Endothelial cell (in vitro differentiated cells): ENCODE measurements around the gene SEPTIN5. TPM values are rescaled to one million over a fixed set of nuclear protein-coding genes. Genes with fewer than 3 reads are reported as not detected.
A peak's percentile ranks its signal among the peaks of the same experiment; 100 is the strongest.

Experiments
- DNase-seq: peaks from one replicate; pipeline ENCODE4 v3.0.0; 2021; ENCODE audit warnings: low spot score
- H3K27ac Mint-ChIP-seq: one replicate; pipeline ENCODE4 v1.8.0; 2021; ENCODE audit warnings: mixed read lengths, inconsistent platforms; ENCODE audit not compliant: unreplicated experiment
- H3K27me3 Mint-ChIP-seq: one replicate; pipeline ENCODE4 v1.8.0; 2021; ENCODE audit warnings: mild to moderate bottlenecking, moderate library complexity, mixed read lengths, inconsistent platforms; ENCODE audit not compliant: unreplicated experiment
- H3K36me3 Mint-ChIP-seq: one replicate; pipeline ENCODE4 v1.8.0; 2021; ENCODE audit warnings: mild to moderate bottlenecking, low read depth, mixed read lengths, inconsistent platforms; ENCODE audit not compliant: unreplicated experiment
- H3K4me1 Mint-ChIP-seq: one replicate; pipeline ENCODE4 v1.8.0; 2021; ENCODE audit warnings: mild to moderate bottlenecking, mixed read lengths, inconsistent platforms; ENCODE audit not compliant: unreplicated experiment
- H3K4me3 Mint-ChIP-seq: one replicate; pipeline ENCODE4 v1.8.0; 2021; ENCODE audit warnings: mild to moderate bottlenecking, mixed read lengths, inconsistent platforms; ENCODE audit not compliant: unreplicated experiment
- H3K9me3 Mint-ChIP-seq: one replicate; pipeline ENCODE4 v1.8.0; 2021; ENCODE audit warnings: mixed read lengths, inconsistent platforms; ENCODE audit not compliant: unreplicated experiment
- long read RNA-seq: library from polyadenylated mRNA; unstranded; transcript quantifications from one replicate; pipeline ENCODE4 v2.0.0, GENCODE V29; 2020; ENCODE audit not compliant: unreplicated experiment
- total RNA-seq: library from RNA; stranded (reverse); fragmentation: NEBNext Ultra II Directional; extraction: Animal tissue kit (Norgen Biotek cat#: 25700); gene quantifications from one replicate; pipeline ENCODE4 v1.2.1, GENCODE V29; 2021; ENCODE audit not compliant: unreplicated experiment
- TF ChIP-seq, protein P1 (sequence below): fragments of 200-600 bp; sonication (generic); IDR thresholded peaks from one replicate; pipeline ENCODE4 v1.5.0; 2021; ENCODE audit warnings: antibody characterized with exemption; ENCODE audit not compliant: unreplicated experiment

The SEPTIN5 gene
- total RNA-seq: 2.3 TPM
- long read RNA-seq: 0 reads

GRCh38 chr22:19714312-19715187, at the start of gene SEPTIN5:
Gene SEPTIN5, plus strand, starts transcription at chr22:19714503. Its CDS starts 86 bp downstream, at chr22:19714589.
- TF ChIP-seq, protein P1, sequence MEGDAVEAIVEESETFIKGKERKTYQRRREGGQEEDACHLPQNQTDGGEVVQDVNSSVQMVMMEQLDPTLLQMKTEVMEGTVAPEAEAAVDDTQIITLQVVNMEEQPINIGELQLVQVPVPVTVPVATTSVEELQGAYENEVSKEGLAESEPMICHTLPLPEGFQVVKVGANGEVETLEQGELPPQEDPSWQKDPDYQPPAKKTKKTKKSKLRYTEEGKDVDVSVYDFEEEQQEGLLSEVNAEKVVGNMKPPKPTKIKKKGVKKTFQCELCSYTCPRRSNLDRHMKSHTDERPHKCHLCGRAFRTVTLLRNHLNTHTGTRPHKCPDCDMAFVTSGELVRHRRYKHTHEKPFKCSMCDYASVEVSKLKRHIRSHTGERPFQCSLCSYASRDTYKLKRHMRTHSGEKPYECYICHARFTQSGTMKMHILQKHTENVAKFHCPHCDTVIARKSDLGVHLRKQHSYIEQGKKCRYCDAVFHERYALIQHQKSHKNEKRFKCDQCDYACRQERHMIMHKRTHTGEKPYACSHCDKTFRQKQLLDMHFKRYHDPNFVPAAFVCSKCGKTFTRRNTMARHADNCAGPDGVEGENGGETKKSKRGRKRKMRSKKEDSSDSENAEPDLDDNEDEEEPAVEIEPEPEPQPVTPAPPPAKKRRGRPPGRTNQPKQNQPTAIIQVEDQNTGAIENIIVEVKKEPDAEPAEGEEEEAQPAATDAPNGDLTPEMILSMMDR: no peak
- Mint-ChIP-seq H3K4me3 (peak within 1 kb of the TSS; percentile 79), H3K27me3 (peaks cover 22% of the 10 kb centered on the region), H3K4me1 (peaks cover 2% of the 10 kb centered on the region), H3K36me3 (peaks cover 3% of the 10 kb centered on the region), H3K27ac (no peak within 1 kb of the TSS), H3K9me3 (no peaks in the 10 kb centered on the region)
- DNase-seq: no peak

- no peak overlapping the region for H3K27ac Mint-ChIP-seq
- no peaks in the 10 kb centered on the region for H3K36me3 Mint-ChIP-seq
- no peak overlapping the region for H3K4me3 Mint-ChIP-seq
- DNase-seq: no peak
- TF ChIP-seq, protein P1: no peak
- H3K27me3 Mint-ChIP-seq: peaks cover 11% of the 10 kb centered on the region
- no peaks in the 10 kb centered on the region for H3K9me3 Mint-ChIP-seq
- peaks cover 11% of the 10 kb centered on the region for H3K4me1 Mint-ChIP-seq
Observed at GRCh38 chr22:19664951-19665783, 49.1 kb upstream of the SEPTIN5 start.

DNA sequence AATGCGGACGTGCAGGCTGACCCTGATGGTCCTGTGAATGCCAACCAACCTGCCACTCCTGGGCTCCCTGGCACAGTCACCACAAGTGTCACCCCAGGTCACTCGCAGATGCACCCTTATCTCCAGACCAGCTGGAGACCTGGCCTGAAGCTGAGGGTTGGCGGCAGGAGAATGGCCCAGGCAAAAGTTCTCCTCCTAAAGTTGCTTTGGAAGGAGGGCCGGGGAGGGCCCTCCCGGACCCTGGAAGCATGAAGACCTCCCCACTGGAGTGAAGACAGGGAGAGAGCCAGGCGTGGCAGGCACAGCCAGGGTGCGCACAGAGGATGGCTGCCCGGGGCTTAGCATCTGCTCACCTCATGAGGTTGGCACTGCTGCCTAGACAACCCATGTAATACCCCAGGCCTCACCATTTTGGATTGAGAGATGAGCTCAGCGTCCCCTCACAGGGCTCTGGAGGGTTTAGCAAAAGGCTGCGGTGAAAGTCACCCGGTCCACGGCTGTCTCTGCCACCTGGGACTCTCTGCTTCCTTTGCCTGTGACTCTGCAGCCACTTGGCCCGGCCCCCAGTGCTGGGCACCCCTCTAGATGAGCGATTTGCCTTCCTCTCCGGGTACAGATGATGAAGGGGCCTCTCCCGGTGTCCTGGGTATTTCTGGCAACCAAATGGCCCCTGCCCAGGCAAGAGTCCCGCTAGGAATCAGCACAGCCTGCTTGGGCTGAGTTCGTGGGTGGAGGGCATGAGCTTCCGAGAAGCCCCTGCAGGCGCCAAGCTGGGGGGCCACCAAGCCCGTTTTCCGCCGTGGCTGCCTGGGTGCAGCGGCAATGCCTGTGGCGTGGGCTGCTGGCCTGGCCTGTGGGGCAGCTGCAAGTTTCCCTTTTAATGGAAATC, 48.3 kb upstream of the SEPTIN5 start:
- no peak for DNase-seq
- peaks cover 10% of the 10 kb centered on the region for H3K4me1 Mint-ChIP-seq

GRCh38 chr22:19666673-19667593, 47.4 kb upstream of the SEPTIN5 start:
- Mint-ChIP-seq H3K27ac (no peak overlapping the region), H3K4me1 (peaks cover 8% of the 10 kb centered on the region), H3K9me3 (no peaks in the 10 kb centered on the region), H3K36me3 (peaks cover 1% of the 10 kb centered on the region), H3K4me3 (no peak overlapping the region), H3K27me3 (peaks cover 10% of the 10 kb centered on the region)
- DNase-seq: no peak
- TF ChIP-seq, protein P1: no peak

More for the DNA sequence above, 48.3 kb upstream of the SEPTIN5 start:
- Mint-ChIP-seq H3K36me3 (no peaks in the 10 kb centered on the region), H3K9me3 (no peaks in the 10 kb centered on the region), H3K27ac (no peak overlapping the region), H3K4me3 (no peak overlapping the region), H3K27me3 (peaks cover 10% of the 10 kb centered on the region)
- TF ChIP-seq, protein P1: no peak
